Smooth muscle cell (in vitro differentiated cells): ENCODE results near the gene CLIC3. TPM values are rescaled to one million over a fixed set of nuclear protein-coding genes. Genes with fewer than 3 reads are reported as not detected.

Experiments used
- DNase-seq: peaks from one replicate; lab custom pipeline; 2025; ENCODE audit not compliant: unreplicated experiment; lab: John Stamatoyannopoulos, UW
- H2AFZ ChIP-seq: fragments of 200-600 bp; sonication (generic); 2 replicates; pipeline ENCODE4 v1.6.0; 2016; ENCODE audit warnings: antibody characterized with exemption, low read depth, mild to moderate bottlenecking
- H3F3A ChIP-seq: fragments of 200-600 bp; sonication (generic); 2 replicates; pipeline ENCODE4 v1.6.0; 2017; ENCODE audit warnings: antibody characterized with exemption, low read depth
- H3K27ac ChIP-seq: fragments of 200-600 bp; sonication (generic); 2 replicates; pipeline ENCODE4 v1.5.1; 2016; ENCODE audit warnings: low read depth, mild to moderate bottlenecking
- H3K27me3 ChIP-seq: fragments of 200-600 bp; sonication (generic); 2 replicates; pipeline ENCODE4 v1.6.1; 2016; ENCODE audit warnings: low read depth, mild to moderate bottlenecking
- H3K36me3 ChIP-seq: fragments of 200-600 bp; sonication (generic); 2 replicates; pipeline ENCODE4 v1.5.1; 2016; ENCODE audit warnings: low read depth
- H3K4me1 ChIP-seq: fragments of 200-600 bp; sonication (generic); 2 replicates; pipeline ENCODE4 v1.5.1; 2016; ENCODE audit warnings: low read depth
- H3K4me2 ChIP-seq: fragments of 200-600 bp; sonication (generic); 2 replicates; pipeline ENCODE4 v1.6.0; 2016; ENCODE audit warnings: mild to moderate bottlenecking
- H3K4me3 ChIP-seq: fragments of 200-600 bp; sonication (generic); 2 replicates; pipeline ENCODE4 v1.5.1; 2016; ENCODE audit warnings: mild to moderate bottlenecking
- H3K79me2 ChIP-seq: fragments of 200-600 bp; sonication (generic); 2 replicates; pipeline ENCODE4 v1.6.0; 2016; ENCODE audit warnings: low read depth, mild to moderate bottlenecking
- H3K9ac ChIP-seq: fragments of 200-600 bp; sonication (generic); 2 replicates; pipeline ENCODE4 v1.6.0; 2016; ENCODE audit warnings: low read depth
- H3K9me3 ChIP-seq: fragments of 200-600 bp; sonication (generic); replicated peaks from 2 replicates; pipeline ENCODE4 v1.5.1; 2016; ENCODE audit warnings: low read depth
- H4K20me1 ChIP-seq: fragments of 200-600 bp; sonication (generic); 2 replicates; pipeline ENCODE4 v1.6.0; 2016; ENCODE audit warnings: low read depth
- WGBS: methylation state at CpG from one replicate; pipeline ENCODE4 v1.1.7; 2016; ENCODE audit warnings: low lambda C conversion rate; 5-methylcytosine and 5-hydroxymethylcytosine counted together
- polyA plus RNA-seq: library from polyadenylated mRNA; unstranded; fragments of >200 nt; fragmentation: Nextera tagmentation; extraction: Ambion mirVana; gene quantifications from 2 replicates; pipeline ENCODE4 v1.2.1, GENCODE V29; 2016
- total RNA-seq: library from RNA; depleted of rRNA; stranded (reverse); fragments of >200 nt; gene quantifications from 2 replicates; pipeline ENCODE4 v1.2.3, GENCODE V29; 2014
- TF ChIP-seq, protein P1 (sequence below): fragments of 200-600 bp; sonication (generic); IDR thresholded peaks from 2 replicates; pipeline ENCODE4 v1.5.1; 2017; ENCODE audit warnings: borderline replicate concordance, mild to moderate bottlenecking, antibody characterized with exemption; ENCODE audit not compliant: insufficient read depth, poor library complexity, severe bottlenecking

The CLIC3 gene
- total and polyA plus RNA-seq, 2 experiments from 2014 or later: 36.8 to 43.9 TPM

DNA sequence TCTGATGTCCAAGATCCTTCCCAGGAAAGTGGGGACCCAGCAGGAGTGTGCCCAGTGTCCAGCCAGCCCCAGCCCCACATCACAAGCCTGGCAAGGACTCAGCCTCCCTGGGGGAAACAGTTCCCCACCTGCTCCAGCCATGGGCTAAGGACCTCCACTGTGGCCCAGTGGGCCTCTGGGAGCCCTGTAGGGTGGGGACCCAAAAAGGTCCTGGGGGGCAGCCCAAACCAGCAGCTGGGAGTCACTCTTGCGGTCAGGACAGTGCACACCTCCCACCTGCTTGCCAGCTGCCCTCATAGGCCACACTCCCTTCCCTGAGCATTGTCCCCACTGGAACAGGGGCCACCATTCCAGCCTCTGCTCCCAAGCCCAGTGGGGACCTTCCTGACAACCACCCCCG lies 30.0 kb upstream of the CLIC3 start:
- no peak overlapping the region for H3K4me2 ChIP-seq
- H3K4me3 ChIP-seq: no peak overlapping the region
- DNase-seq: no peak
- no peaks in the 10 kb centered on the region for H3K9me3 ChIP-seq
- no peak overlapping the region for H2AFZ ChIP-seq
- no peaks in the 10 kb centered on the region for H3K79me2 ChIP-seq
- 93% methylated on average over 2 of the region's 2 CpGs for WGBS
- TF ChIP-seq, protein P1, sequence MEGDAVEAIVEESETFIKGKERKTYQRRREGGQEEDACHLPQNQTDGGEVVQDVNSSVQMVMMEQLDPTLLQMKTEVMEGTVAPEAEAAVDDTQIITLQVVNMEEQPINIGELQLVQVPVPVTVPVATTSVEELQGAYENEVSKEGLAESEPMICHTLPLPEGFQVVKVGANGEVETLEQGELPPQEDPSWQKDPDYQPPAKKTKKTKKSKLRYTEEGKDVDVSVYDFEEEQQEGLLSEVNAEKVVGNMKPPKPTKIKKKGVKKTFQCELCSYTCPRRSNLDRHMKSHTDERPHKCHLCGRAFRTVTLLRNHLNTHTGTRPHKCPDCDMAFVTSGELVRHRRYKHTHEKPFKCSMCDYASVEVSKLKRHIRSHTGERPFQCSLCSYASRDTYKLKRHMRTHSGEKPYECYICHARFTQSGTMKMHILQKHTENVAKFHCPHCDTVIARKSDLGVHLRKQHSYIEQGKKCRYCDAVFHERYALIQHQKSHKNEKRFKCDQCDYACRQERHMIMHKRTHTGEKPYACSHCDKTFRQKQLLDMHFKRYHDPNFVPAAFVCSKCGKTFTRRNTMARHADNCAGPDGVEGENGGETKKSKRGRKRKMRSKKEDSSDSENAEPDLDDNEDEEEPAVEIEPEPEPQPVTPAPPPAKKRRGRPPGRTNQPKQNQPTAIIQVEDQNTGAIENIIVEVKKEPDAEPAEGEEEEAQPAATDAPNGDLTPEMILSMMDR: no peak
- H3K27me3 ChIP-seq: no peaks in the 10 kb centered on the region
- H3K9ac ChIP-seq: no peak overlapping the region
- H3F3A ChIP-seq: no peaks in the 10 kb centered on the region
- H3K27ac ChIP-seq: no peak overlapping the region
- H3K4me1 ChIP-seq: peaks cover 14% of the 10 kb centered on the region
- no peaks in the 10 kb centered on the region for H3K36me3 ChIP-seq
- H4K20me1 ChIP-seq: peaks cover 5% of the 10 kb centered on the region

DNA sequence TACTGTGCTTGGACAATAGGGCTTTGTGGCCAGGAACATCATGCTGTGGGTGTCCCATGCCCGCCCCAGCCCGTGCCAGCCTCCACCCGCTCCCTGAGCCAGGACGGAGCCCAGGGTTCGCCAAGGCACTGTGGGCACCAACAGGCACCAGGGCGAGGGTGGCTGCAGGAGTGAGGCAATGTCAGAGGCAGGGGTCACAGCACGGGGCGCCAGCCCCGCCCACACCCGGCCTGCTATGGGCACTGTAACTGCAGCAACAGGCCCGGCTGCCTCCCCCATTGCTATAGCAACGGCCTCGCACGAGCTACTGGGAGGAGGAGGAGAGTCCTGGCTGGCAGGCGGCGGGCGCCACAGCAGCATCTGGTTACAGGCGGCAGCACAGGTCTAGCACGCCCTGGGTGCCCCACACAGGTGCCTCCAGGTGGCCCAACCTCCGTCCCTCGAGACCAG lies 29.2 kb upstream of the CLIC3 start:
- Histone ChIP-seq H3K9ac (no peak overlapping the region), H3K9me3 (no peaks in the 10 kb centered on the region), H3K4me1 (peaks cover 14% of the 10 kb centered on the region), H2AFZ (no peak overlapping the region), H4K20me1 (peaks cover 5% of the 10 kb centered on the region), H3K79me2 (no peaks in the 10 kb centered on the region), H3K27me3 (no peaks in the 10 kb centered on the region), H3K36me3 (no peaks in the 10 kb centered on the region), H3F3A (no peaks in the 10 kb centered on the region), H3K4me3 (no peak overlapping the region), H3K4me2 (no peak overlapping the region), H3K27ac (no peak overlapping the region)
- no peak for DNase-seq
- WGBS: 92% methylated on average over 21 of the region's 21 CpGs
- TF ChIP-seq, protein P1: no peak

DNA sequence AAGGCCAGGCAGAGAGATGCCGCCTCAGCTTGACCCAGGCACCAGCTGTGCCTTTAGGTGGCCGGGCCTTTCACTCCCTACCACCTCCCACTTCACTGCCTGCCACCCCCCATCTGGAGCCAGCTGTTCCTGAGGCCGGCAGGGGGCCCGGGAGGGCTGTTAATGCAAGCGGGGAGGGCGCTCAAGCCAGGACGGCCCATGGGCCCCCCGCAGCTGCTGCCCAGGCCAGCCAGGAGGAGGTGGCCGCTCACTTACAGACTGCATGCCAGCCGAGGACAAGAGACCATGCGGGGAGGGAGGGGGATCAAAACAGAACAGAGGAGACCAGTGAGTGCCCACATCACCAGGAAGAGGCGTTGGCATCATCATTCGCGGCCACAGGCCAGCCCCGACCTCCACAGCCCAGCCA lies 27.2 kb upstream of the CLIC3 start:
- Histone ChIP-seq H4K20me1 (peaks cover 5% of the 10 kb centered on the region), H3K27ac (no peak overlapping the region), H3K27me3 (no peaks in the 10 kb centered on the region), H3K9me3 (no peaks in the 10 kb centered on the region), H3K4me3 (no peak overlapping the region), H3F3A (no peaks in the 10 kb centered on the region), H3K79me2 (no peaks in the 10 kb centered on the region), H3K4me2 (no peak overlapping the region), H3K9ac (no peak overlapping the region), H2AFZ (no peak overlapping the region), H3K4me1 (peaks cover 7% of the 10 kb centered on the region), H3K36me3 (no peaks in the 10 kb centered on the region)
- TF ChIP-seq, protein P1: no peak
- DNase-seq: no peak
- WGBS: 91% methylated on average over 15 of the region's 15 CpGs

DNA sequence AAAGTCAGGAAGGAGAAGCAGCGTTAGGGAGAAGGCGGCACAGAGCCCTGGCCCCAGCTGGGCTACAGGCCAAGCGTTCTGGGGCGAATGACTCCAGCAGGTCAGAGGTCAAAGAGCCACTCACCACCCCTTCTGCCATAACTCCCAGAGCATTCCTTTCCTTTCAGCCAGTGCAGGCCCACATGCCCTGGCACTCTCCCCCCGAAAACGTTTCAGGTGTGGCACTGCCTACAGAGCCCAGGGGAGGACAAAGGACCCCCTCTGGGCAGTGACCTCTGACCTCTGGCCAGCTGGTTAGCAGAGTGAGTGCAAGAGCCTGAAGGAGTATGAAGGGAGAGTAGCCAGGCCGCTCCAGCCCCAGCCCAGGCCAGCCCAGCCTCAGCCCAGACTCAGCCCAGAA lies 26.8 kb upstream of the CLIC3 start:
- no peaks in the 10 kb centered on the region for H3K9me3 ChIP-seq
- WGBS: 86% methylated on average over 7 of the region's 7 CpGs
- H3K36me3 ChIP-seq: no peaks in the 10 kb centered on the region
- peaks cover 5% of the 10 kb centered on the region for H3K4me1 ChIP-seq
- H3K27ac ChIP-seq: no peak overlapping the region
- no peak overlapping the region for H3K9ac ChIP-seq
- no peak overlapping the region for H3K4me3 ChIP-seq
- peaks cover 5% of the 10 kb centered on the region for H4K20me1 ChIP-seq
- no peak overlapping the region for H3K4me2 ChIP-seq
- no peaks in the 10 kb centered on the region for H3K27me3 ChIP-seq
- TF ChIP-seq, protein P1: no peak
- no peak for DNase-seq
- no peaks in the 10 kb centered on the region for H3F3A ChIP-seq
- no peak overlapping the region for H2AFZ ChIP-seq
- H3K79me2 ChIP-seq: no peaks in the 10 kb centered on the region
